Stimulated activated effector memory CD8-positive, alpha-beta T cell treated with anti-CD3 and anti-CD28 coated beads, Interleukin-12 subunit alpha, Interleukin-12 subunit beta, amount 100 ng/mL, for 72 hours (primary cell): ENCODE results near the gene LINGO3.

Experiments
- ATAC-seq: fragments of 150-1000 bp; cut with Tn5 transposase; 2 replicates; pipeline ENCODE4 v1.10.0; 2021
- DNase-seq, 2 donors: peaks; one replicate each; pipeline ENCODE4 v3.0.0; 2021 to 2022; ENCODE audit warnings: low spot score in 2 of 2
- H3K27ac Mint-ChIP-seq: one replicate; pipeline ENCODE4 v1.8.0; 2022; ENCODE audit warnings: mild to moderate bottlenecking, mixed read lengths
- H3K36me3 Mint-ChIP-seq: one replicate; pipeline ENCODE4 v1.8.0; 2022; ENCODE audit warnings: mild to moderate bottlenecking, mixed read lengths
- H3K4me1 Mint-ChIP-seq: one replicate; pipeline ENCODE4 v1.8.0; 2022; ENCODE audit warnings: mixed read lengths
- H3K4me3 Mint-ChIP-seq: one replicate; pipeline ENCODE4 v1.8.0; 2022; ENCODE audit warnings: mild to moderate bottlenecking, mixed read lengths
- H3K9me3 Mint-ChIP-seq: one replicate; pipeline ENCODE4 v1.8.0; 2022; ENCODE audit warnings: mixed read lengths

Gene LINGO3

DNA sequence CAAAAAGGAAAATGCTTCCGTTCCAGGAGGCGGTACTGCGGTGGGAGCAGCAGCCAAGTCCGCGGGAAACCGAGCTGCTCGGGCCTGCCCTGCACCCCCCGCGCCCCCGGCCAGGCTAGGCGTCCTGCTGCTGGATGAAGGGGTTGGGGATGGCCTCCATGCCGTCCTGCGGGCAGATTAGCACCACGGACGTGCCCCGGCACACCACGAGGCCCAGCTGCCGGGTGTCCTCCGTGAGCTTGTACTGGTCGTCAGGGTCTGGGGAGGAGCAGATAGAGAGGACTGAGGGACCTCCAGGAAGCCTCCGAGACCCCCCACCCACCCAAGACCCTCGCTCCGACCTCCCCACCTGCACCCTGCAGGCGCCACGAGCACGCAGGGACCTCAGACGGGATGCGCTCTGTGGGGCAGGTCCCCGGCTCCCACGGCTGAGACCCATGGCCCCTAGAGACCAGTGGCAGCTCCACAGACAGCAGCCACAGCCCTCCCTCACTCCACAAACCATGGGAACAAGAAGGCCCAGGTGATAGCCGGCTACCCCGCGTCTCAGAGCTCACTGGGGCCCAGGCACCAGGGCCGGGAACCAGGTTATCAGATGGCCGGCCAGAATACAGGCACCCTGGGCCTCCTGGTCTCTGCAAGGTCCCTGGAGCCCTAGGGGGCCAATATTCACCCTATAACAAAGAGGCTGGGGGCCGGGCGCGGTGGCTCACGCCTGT, 13.8 kb upstream of the LINGO3 start:
- ATAC-seq, result no peak
- Mint-ChIP-seq H3K36me3 (peaks cover 51% of the 10 kb centered on the region), H3K9me3 (no peaks in the 10 kb centered on the region), H3K4me3 (no peak overlapping the region), H3K27ac (no peak overlapping the region), H3K4me1 (peaks cover 16% of the 10 kb centered on the region)
- DNase-seq, result no peak

DNA sequence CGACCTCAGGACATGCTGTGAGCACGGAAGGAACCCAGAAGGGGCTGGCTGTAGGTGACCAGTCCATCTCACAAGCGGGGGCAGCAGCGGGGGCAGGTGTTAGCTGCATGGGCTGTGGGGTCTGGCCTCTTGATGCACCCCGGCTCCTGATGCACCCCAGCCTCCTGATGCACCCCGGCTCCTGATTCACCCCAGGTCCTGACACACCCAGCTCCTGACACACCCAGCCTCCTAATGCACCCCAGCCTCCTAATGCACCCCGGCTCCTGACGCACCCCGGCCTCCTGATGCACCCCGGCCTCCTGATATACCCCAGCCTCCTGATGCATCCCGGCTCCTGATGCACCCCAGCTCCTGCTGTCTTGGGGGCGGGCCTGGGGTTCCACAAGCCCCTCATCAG, 13.0 kb upstream of the LINGO3 start:
- Mint-ChIP-seq H3K4me3 (no peak overlapping the region), H3K36me3 (peaks cover 43% of the 10 kb centered on the region), H3K4me1 (peaks cover 8% of the 10 kb centered on the region), H3K9me3 (no peaks in the 10 kb centered on the region), H3K27ac (no peak overlapping the region)
- ATAC-seq (no peak), DNase-seq (no peak)

DNA sequence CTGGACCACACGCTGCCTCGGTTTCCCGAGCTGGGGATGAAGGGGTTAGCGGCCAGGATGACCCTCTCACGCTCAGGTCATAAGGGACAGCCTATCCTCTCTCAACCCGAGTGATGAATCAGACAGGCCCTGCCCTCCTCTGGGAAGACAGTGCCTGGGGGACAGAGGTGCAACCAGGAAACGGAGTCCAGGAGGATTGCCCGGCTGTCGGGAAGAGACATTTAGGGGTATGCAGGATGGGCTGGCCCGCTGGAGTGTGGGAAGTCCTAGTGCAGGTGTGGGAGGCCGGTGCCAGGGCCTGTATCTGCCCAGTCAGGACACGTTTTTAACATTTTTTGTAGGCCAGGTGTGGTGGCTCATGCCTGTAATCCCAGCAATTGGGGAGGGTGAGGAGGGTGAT, 12.1 kb upstream of the LINGO3 start:
- Mint-ChIP-seq H3K4me3 (no peak overlapping the region), H3K9me3 (peaks cover 1% of the 10 kb centered on the region), H3K27ac (no peak overlapping the region), H3K4me1 (no peaks in the 10 kb centered on the region), H3K36me3 (peaks cover 37% of the 10 kb centered on the region)
- no peak for DNase-seq
- no peak for ATAC-seq

DNA sequence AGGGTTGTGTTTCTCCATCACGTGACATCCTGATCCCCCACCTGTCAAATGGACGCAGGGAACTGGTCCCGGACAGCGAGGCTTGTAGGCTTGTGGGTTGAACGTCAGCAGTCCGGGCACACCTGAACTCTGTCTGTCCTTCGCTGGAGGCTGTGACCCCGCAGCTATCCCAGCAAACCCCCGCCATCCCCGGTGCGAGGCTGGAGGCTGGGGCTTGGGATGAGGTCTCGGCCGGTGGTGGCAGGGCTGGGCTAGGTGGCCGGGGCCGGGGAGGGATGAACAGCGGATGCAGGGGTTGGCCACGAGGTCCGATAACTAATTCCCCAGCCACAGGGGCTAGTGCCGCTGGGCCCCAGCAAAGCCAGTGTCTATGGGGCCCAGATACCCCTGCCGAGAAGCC, 11.6 kb upstream of the LINGO3 start:
- ATAC-seq, result no peak
- peaks cover 6% of the 10 kb centered on the region for H3K9me3 Mint-ChIP-seq
- no peak overlapping the region for H3K27ac Mint-ChIP-seq
- no peak for DNase-seq
- H3K36me3 Mint-ChIP-seq, result peaks cover 33% of the 10 kb centered on the region
- H3K4me3 Mint-ChIP-seq, result no peak overlapping the region
- H3K4me1 Mint-ChIP-seq, result no peaks in the 10 kb centered on the region

DNA sequence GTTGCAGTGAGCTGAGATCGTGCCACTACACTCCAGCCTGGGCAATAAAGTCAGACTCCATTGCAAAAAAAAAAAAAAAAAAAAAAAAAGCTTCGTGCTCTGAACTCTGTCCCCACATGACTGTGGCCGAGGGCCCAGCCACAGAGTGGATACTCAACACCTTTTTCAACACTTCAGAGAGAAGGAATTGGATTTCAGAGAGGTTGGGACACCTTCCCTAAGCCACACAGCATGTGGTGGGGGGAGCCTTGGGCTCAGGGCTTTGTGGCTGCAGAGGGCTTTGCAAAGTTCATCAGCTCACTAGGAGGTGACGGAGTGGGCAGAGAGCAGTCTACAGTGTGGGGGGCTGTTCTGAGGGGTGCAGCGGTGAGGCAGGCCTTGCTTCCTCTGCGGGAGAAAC, 11.0 kb upstream of the LINGO3 start:
- Mint-ChIP-seq H3K9me3 (peaks cover 8% of the 10 kb centered on the region), H3K27ac (no peak overlapping the region), H3K4me1 (no peaks in the 10 kb centered on the region), H3K36me3 (peaks cover 27% of the 10 kb centered on the region), H3K4me3 (no peak overlapping the region)
- no peak for ATAC-seq
- no peak for DNase-seq

DNA sequence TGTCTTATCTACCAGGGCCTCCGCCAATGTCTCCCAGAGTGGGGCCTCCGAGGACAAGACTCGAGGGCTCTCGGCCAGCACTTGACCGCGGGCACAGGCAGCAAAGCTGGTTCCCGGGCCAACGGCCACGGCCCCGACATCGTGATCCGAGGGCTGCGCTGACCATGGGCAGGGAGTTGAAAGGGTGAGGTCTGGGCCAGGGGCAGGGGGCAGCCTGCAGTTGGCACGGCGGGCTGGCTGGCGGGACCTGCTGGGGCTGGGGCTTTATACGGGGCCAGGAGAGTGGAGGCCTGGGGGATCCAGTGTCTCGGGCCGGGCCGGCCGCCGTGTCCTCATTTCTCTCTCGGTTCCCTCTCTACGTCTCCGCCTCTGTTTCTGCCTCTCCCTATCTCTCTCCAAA, 9.8 kb upstream of the LINGO3 start:
- Mint-ChIP-seq H3K27ac (no peak overlapping the region), H3K4me1 (no peaks in the 10 kb centered on the region), H3K36me3 (peaks cover 15% of the 10 kb centered on the region), H3K4me3 (no peak overlapping the region), H3K9me3 (peaks cover 8% of the 10 kb centered on the region)
- DNase-seq (no peak), ATAC-seq (no peak)

DNA sequence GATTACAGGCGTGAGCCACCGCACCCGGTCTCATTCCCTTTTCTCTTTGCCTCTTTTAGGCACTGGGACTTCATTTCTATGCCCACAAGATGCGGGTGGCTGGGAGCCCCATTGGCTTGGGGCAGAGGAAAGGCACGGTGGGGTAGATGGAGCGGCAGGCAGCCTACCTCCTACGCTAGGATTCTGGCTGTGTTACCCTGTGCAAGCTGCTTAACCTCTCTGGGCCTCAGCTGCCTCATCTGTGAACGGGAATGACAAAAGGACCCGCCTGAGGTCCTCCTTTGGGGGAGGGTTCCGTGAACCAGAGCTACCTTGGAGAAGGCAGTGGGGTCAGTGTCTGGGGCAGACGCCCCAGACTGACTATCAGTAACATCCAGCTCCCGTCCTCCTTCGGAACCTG, 9.3 kb upstream of the LINGO3 start:
- no peak for DNase-seq
- H3K36me3 Mint-ChIP-seq, result peaks cover 11% of the 10 kb centered on the region
- no peak for ATAC-seq
- no peak overlapping the region for H3K27ac Mint-ChIP-seq
- no peaks in the 10 kb centered on the region for H3K4me1 Mint-ChIP-seq
- H3K4me3 Mint-ChIP-seq, result no peak overlapping the region
- peaks cover 8% of the 10 kb centered on the region for H3K9me3 Mint-ChIP-seq

DNA sequence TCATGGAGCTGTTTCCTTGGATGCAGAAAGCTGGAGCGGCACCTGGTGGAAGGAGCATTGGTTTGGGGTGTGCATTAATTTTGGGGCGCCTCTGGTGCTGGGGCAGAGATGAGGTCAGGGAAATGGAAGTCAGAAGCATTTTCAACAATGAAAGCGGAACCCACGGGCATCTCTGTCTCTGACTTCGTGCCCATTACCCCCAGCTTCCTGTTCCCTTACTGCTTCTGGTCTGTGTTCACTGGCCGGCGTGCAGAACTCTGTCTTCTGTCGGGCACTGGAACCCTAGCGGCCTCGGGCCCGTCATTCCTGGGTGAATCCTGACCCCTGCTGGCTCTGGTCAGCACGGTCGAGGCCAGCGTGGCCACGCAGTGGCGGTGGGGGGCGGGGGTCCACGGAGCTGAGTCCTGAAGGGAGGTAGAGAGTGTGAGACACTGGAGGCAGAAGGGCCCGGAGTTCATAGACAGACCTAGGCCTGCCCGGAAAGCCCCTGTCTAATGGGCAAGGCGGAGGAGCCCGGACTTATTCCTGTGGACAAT, 7.9 kb upstream of the LINGO3 start:
- no peak overlapping the region for H3K4me3 Mint-ChIP-seq
- ATAC-seq (peak; percentile 58), DNase-seq (no peak)
- no peak overlapping the region for H3K27ac Mint-ChIP-seq
- peaks cover 8% of the 10 kb centered on the region for H3K9me3 Mint-ChIP-seq
- no peaks in the 10 kb centered on the region for H3K36me3 Mint-ChIP-seq
- no peaks in the 10 kb centered on the region for H3K4me1 Mint-ChIP-seq

DNA sequence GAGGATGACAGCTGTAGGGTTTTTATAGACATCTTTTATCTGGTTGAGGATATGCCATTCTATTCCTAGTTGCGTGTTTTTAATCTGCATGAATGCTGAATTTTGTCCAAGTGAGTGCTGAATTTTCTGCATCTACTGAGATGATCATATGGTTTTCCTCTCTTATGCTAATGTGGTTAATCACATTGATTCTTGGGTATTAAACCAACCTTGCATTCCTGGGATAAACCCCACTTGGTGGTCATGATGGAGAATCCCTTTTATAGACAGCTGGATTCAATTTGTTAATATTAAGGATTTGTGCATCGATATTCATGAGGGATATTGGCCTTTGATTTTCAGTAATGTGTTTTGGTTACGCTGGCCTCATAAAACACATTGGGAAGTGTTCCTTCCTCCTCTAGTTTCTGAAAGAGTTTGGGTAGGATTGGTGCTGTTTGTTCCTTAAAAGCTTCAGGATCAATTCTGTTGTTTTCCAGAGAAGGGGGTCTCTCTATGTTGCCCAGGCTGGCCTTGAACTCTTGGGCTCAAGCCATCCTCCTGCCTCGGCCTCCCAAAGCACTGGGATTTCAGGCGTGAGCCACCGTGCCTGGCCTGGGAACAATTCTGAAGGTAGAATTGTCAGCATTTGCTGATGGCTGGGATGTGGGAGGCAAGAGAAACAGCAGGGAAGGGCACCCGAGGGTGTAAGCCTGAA, 7.3 kb upstream of the LINGO3 start:
- Mint-ChIP-seq H3K36me3 (no peaks in the 10 kb centered on the region), H3K9me3 (peaks cover 8% of the 10 kb centered on the region), H3K4me3 (no peak overlapping the region), H3K27ac (no peak overlapping the region), H3K4me1 (no peaks in the 10 kb centered on the region)
- DNase-seq (no peak), ATAC-seq (no peak)

DNA sequence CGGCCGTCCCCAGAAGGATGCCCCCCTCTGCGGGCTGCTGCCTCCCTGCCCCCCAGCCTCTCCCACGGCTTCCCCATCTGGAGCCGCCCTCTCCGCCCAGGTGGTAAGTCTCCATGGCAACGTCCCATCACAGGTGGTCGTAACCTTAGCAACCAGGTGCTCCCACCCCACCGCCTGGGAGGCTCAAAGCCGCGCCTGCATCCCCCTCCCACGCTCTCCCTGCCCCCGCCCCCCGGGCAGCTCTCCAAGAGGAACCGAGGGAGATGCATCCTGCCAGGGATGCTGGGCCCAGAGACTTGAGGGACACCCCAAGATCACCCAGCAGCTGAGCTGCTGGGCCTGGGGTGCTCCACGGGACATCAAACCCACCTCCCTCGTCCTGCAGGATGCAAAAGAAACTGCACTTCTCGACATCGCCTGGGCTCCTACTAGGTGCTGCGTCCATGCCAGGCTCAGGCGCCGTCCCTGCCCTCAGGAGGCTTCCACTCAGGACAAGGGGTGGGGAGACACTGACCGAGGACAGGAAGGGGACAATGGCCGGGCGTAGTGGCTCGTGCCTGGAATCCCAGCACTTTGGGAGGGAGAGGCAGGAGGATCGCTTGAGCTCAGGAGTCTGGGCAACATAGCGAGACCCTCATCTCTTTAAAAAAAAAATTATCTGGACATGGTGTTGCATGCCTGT, 5.0 kb upstream of the LINGO3 start:
- Mint-ChIP-seq H3K27ac (no peak overlapping the region), H3K36me3 (no peaks in the 10 kb centered on the region), H3K4me3 (no peak overlapping the region), H3K4me1 (peaks cover 10% of the 10 kb centered on the region), H3K9me3 (peaks cover 8% of the 10 kb centered on the region)
- DNase-seq (no peak), ATAC-seq (no peak)

DNA sequence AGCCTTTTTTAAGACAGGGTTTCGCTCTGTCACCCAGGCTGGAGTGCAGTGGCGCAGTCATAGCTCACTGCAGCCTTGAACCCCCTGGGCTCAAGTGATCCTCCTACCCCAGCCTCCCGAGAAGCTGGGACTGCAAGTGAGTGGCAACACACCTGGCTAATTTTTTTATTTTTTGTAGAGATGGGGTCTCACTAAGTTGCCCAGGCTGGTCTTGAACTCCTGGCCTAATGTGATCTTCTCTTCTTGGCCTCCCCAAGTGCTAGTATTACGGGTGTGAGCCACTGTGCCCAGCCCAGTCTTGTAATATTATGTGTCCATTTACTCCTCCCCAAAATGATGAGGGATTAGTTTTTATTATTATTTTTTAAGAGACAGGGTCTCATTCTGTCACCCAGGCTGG, 3.1 kb upstream of the LINGO3 start:
- DNase-seq (no peak), ATAC-seq (no peak)
- H3K4me3 Mint-ChIP-seq, result no peak overlapping the region
- no peaks in the 10 kb centered on the region for H3K36me3 Mint-ChIP-seq
- H3K9me3 Mint-ChIP-seq, result peaks cover 8% of the 10 kb centered on the region
- H3K27ac Mint-ChIP-seq, result no peak overlapping the region
- H3K4me1 Mint-ChIP-seq, result peaks cover 10% of the 10 kb centered on the region

DNA sequence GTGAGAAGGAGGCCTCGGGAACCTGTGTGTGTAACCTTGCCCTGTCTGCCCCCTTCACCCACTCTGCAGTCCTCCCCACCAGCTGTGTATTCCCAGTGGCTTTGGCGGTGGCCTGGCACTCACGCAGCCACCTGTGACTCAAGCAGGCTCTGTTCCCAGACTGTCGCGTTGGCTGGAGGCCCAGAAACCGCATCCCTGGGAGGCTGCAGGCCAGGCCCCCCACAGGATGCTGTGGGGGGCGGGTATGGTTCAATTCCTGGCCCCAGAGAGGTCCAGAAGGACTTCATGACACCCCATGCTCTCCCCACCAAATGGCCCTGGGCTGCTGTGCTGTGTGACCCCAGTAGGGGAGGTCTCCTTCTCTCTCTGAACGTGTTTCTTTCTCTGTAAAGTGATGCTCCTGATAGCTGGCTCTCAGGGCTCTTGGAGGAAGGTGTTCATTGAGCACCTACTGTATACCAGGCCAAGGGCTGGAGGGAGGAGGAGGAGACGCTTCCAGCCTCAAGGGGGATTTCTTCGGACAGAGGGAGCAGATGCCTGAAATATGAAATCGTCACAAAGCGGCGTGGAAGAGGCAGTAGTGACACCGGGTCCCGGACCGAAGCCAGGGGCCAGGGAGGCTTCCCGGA, 1.9 kb upstream of the LINGO3 start:
- no peaks in the 10 kb centered on the region for H3K36me3 Mint-ChIP-seq
- H3K9me3 Mint-ChIP-seq, result peaks cover 4% of the 10 kb centered on the region
- H3K4me3 Mint-ChIP-seq, result no peak overlapping the region
- ATAC-seq, result no peak
- peaks cover 10% of the 10 kb centered on the region for H3K4me1 Mint-ChIP-seq
- no peak overlapping the region for H3K27ac Mint-ChIP-seq
- DNase-seq, result no peak

DNA sequence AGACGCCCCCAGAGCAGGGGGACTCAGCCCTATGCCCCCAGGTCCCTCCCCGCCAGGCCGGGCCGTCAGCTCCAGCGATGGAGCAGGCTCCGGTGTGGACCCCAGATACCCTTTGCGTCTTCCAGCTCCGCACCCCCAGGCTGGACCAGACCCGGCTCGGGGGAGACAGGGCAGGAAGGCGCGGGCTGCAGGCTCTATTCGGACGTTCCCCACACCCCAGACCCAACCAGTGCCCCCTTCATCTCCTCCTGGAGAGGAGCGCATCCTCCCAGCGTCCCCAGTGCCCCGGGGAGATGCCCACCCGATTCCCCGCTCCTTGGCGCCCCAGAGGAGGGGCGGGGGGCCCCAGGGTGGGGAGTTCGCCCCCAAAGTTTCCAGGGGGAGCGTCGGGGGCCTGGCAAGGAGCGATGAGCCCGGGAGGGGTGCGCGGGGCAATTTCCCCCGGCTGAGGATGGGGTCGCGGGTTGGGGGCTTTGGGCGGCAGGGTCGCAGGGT, 389 bp downstream of the LINGO3 start:
- Mint-ChIP-seq H3K4me1 (peaks cover 17% of the 10 kb centered on the region), H3K4me3 (no peak overlapping the region), H3K27ac (no peak overlapping the region), H3K36me3 (no peaks in the 10 kb centered on the region), H3K9me3 (no peaks in the 10 kb centered on the region)
- ATAC-seq, result no peak
- DNase-seq, result no peak

DNA sequence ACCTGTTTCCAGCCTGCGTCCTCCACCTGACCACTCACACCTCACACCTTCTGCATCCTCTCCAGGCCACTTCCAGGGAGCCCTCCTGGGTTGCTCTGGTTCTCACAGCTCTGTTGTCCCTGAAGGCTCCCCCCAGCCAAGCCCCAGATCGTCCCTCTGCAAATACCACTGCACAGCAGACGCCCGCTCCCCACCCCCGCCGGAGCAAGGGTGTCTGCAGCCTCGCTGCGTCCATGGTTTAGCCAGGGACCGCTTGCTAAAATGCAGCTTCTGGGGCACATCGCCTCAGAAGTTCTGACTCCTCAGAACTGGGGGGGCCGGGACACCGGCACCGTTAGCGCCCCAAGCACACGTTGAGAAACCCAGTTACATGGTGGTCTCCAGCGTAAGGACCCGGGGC, 983 bp downstream of the LINGO3 start:
- Mint-ChIP-seq H3K4me3 (no peak overlapping the region), H3K27ac (no peak overlapping the region)

DNA sequence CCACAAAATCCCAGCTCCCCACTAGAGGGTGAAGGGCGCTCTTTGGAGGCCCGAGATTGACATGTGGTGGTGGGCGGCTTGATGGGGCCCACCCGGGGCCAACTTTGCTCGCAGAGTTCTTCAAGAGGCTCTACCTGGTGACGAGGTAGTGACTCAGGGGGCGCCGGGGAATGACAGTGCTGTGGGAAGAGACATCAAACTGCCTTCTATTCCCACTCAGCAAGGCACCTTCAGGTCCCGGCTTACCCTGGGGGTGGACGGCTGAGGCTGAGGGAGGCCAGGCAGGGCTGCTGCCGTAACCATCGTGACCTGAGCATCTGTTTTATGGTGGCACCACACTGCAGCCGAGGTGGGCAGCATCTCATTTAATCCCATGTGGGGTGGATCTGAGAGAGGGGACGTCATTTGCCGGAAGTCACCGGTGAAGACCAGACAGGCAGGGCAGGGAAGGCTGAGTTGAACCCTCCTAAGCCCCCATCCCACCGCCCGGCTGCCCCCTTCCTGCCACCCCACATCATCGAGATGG, 1.6 kb downstream of the LINGO3 start:
- Mint-ChIP-seq H3K4me1 (peaks cover 18% of the 10 kb centered on the region), H3K9me3 (no peaks in the 10 kb centered on the region), H3K36me3 (no peaks in the 10 kb centered on the region), H3K27ac (no peak overlapping the region), H3K4me3 (no peak overlapping the region)
- no peak for DNase-seq
- ATAC-seq, result no peak

More for the DNA sequence above, 983 bp downstream of the LINGO3 start:
- no peaks in the 10 kb centered on the region for H3K36me3 Mint-ChIP-seq
- DNase-seq (no peak), ATAC-seq (no peak)
- H3K4me1 Mint-ChIP-seq, result peaks cover 18% of the 10 kb centered on the region
- H3K9me3 Mint-ChIP-seq, result no peaks in the 10 kb centered on the region
